Measurements from ENCODE around the gene NEDD4.
"Not testable (repeated sequence)": the region's sequence is repeated elsewhere in the genome, so short reads cannot be mapped to it uniquely, and the experiment has no call there.

The NEDD4 gene

DNA sequence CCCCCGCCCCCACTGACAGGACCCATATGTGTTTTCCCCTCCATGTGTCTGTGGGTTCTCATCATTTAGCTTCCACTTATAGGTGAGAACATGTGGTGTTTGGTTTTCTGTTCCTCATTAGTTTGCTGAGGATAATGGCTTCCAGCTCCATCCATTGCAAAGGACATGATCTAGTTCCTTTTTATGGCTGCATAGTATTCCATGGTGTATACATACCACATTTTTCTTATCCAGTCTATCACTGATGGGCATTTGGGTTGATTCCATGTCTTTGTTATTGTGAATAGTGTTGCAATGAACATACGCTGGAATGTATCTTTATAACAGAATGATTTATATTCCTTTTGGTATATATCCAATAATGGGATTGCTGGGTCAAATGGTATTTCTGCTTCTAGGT lies 171.7 kb downstream of the NEDD4 start:
- DNase-seq, result not testable (repeated sequence)

DNA sequence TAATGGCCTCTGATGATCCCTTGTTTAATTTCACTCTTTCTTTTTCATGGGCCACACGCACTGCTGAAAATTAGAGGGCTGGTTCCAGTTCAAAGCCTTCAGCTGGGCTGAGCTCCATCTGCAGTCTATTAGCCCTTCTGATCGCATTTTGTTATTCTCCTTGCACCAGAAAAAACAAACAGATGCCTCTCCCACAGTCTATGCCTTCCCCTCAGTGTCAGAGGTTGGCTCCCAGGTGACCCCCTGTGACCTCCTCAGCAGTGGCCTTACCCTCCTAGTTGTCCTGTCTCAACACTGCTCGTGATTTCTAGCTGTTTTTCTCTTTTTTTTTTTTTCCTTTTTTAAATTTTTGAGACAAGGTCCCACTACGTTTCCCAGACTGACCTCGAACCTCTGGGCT lies 173.4 kb downstream of the NEDD4 start:
- DNase-seq, result no peak

DNA sequence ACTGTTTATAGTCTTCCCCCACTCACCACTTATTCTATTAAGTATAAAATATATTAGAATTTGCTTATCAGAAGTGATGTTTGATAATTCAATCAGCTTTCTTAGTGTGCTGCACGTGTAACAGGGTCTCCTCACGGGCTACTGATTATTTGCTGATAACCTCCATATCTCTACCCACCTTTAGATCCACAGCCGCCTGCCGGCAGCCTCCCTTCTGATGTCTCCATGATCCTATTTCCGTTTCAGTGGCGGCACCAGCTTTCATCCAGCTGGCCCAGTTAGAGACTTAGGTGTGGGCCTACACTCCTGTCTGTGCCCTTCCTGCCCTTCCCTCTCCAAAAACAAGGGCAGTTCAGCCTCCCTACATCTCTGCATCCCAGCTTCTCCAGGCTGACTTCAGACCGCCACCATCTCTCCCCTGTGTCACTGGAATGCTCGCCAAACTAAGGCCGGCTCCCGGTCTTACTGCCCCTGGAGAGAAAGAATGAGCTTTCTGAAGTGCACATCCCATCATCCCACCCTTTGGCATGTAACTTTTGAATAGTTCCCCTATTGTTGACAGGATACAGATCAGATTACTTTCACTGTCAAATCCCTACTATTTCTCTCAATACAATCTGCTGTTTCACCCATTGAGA lies 173.9 kb downstream of the NEDD4 start:
- DNase-seq, result no peak

DNA sequence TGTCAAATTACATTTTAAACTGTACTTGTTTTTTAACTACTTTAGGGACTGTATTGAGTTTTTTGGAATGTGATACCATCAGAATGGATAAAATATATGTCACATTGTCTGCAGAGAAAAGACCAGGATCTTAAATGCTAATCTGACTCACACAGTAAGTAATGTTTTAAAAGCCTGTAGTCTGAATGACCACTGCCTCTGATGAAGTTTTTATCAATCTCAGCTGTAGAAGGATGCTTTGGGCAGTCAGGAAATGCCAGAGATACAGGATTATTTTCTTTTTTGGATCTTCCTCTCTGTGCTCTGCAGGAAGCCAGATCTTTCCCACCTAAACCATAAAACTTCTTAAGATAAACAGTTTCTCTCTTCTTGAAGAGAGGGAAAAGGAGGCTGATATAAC lies 177.4 kb downstream of the NEDD4 start:
- no peak for DNase-seq

DNA sequence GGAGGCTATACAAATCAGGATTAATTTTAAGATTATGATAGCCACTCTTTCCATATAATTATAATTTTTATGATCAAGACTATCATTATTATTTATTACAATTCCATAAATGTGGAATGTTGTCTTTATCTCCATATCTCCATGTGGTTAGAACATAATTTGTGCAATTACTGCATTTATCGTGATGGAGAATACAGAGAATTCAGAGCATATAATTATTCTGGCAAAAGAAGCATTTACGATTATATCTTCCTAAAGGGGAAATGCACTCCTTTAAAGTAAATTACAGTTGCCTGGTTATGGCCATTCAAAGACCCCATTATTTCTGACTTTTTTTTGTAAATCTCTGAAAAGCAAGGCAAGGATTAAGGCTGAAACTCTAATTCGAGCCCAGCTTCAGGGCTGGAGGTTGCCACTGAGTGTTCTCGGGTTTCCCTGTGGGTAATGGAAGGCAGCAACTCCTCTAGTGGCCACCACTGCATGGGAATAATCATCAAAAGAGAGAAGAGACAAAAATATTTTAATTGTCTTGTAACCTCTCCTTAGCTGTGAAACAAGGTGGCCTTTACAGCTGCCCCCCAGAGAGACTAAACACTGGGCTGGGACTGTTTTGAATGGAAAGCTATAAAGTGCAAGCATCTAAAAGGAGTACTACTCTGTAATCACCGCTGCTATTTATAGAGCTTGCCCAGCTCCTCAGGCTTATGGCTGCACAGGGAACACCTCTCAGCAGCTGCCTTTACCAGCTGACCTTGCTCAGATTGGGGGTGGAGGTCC lies 190.6 kb downstream of the NEDD4 start:
- no peak for DNase-seq

DNA sequence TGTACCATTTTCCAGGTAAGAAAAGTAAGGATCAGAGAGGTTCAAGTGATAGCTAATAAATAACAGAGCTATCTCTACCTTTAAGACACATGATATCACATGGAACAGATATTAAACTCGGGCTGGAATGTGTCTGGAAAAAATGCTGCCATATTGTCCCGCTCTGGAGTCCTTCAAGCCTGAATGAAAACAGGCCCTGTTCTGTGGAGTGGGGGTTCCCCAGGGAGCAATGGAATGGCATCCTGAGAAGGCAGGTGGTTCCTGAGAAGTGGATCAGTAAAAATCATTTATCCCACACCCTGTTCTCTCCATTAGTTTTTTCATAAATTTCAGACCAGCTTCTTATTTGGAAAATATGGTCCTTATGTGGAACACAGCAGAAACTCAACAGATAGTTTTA lies 193.2 kb downstream of the NEDD4 start:
- no peak for DNase-seq

DNA sequence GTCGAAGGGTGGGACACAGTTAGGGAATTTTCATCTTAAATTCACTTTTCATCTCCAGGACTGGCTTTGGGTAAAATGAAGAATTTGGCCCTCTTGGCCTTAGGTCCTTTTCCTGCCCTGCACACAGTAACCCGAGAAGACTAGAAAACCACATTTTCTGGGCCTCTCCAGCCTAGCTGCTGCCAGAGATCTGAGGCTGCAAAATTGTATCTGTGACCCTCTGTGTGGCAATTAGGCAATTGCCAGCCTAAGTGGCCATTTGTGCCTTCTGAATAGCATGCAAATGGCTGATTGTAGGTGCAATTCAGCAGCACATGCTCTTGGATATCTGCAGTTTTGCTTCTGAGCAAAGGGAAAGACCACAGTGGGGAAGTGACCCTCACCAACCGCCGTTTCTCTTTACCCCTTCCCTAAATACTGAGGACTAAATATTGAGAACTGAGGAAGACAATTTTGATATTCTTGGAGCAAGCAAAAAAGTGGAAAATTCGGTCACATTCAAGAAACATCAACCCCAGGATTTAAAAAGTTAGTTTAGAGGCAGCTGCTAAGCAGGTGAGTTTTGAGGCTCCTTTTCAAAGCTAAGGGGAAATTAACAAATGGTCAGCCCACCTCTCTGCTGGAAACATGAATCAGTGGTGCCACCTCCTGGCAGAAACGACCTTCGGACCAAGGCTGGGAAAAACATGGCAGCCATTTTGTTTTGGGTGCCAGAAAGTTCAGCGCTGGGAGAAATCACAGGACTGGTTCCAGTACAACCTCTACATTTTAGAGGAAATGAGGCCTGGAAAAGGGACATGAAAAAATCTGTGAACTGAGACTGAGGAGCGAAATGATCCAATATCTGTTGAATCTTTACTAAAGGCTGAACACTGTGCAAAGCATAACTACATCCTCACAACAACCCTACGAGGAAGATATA lies 193.9 kb downstream of the NEDD4 start:
- DNase-seq, result no peak

DNA sequence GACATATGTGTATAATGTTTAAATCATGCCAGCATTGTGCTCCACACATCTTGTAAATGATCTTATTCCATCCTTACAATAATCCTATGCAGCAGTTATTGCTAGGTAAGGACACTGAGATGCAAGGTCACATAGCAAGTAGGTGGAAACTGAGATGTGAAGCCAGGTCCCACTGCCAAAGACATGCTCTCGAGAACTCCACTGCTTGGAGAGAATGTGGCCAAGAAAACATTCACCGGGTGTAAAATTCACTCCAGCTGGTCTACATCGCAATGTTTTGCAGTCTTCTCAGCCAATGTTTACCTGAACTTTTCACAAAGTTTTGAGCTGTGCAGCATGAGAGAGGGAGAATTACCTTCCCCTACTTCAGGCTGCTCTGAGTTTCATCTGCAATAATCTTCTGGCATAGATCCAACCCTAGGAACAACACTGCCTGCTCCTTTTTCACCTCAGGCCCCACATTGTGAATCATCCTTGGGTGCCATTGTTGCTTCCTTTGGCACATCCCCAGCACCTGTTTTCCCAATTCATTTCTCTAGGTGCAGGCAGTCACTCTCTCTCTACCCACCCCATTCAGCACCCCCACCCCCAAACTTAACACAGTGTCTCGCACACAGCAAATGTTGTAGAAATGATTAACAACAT lies 197.0 kb downstream of the NEDD4 start:
- DNase-seq, result no peak

DNA sequence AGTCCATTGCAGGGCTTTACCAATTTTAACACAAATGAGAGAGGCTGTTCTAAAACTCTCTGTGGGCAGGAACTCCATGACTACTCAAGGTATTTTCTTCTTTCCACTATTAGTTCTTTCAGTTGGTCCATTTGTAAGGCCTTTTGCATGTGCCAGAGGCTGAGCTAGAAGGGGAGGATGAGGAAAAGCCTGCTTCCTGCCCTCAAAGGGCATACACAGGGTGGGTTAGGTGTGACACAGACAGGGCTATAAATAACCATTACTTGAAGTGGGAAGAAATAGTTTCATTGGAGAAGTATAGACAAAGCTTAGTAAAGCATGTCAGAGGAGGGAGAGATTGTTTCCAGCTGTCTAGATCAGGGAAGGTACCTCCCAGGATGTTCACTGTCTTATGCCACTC lies 198.4 kb downstream of the NEDD4 start:
- no peak for DNase-seq

DNA sequence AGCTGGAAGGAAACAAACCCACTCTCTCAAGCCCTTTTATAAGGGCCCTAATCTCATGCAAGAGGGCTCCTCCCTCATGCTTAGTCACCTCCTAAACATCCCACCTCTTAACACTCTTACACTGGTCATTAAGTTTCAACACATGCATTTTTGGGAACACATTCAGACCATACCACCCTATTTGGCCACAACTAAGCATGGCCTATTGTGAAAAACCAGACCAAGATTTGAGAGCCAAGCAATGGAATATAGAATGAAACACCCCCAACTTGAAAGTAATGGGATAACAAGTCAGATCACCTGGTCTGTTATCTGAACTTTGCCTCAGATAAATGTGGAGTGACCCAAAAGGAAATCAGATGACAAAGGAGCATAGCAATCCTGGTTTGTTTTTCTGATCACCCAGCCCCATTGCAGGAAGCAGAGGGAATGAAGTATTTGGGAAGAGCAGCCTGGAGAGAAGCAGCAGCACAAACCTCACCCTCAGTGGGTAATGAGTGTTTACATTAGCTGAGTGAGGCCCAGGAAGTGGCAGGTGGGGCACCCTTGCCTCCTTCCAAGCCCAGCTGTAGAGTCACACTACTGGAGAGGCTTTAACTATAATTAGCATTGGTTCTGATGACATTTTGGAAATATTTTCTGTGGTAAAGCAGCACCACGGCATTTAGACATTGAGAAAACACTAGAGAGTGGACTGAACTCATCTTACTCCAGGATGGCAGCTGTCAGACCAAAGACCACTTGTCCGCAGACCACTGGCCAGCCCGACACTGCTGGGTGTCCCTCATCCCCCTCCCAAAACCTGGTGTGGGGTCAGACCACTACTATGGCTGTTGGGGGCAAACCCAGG lies 201.6 kb downstream of the NEDD4 start:
- no peak for DNase-seq

DNA sequence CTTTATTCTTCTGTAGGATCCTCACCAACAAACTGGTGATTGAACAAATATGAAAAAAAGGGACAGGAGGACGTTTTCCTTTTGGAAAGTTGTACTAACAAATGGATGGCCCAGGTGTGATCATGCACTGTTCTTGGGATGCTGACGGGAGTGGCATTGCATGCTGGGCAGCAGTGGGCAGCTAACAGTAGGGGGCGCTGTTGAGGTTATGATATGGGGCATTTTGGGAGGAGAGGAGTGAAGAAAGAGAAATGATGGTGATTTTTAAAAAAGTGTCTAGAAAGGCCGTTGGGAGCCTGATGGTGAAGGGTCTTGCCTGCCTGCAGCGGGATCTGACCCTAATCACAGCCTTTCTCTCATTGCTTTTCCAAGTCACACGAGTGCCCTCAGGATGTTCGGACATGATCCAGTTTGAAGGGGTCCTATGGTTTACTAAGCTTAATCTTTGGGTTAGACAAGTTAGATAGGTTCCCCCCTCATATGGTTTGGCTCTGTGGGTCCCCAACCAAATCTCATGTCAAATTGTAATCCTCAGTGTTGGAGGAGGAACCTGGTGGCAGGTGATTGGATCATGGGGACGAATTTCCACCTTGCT lies 204.2 kb downstream of the NEDD4 start:
- DNase-seq, result no peak

DNA sequence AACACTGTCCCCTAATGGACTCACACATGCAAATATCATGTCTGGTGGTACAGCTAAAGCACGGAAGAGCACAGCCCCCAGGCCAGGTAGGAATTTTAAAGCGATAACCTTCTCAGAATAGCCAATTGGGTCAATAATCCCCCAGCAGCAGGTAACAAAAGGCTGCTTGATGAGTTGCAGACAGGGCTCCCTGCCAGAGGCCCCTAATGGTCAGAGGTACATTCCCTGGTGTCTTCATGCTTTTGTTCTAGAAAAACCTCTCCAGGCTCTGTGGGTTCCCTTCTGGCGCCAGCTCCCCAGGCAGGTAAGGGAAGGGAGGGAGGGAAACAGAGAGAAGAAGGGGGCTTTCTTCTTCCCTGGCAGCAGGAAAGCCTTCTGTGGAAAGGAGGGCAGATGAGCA lies 207.1 kb downstream of the NEDD4 start:
- no peak for DNase-seq

DNA sequence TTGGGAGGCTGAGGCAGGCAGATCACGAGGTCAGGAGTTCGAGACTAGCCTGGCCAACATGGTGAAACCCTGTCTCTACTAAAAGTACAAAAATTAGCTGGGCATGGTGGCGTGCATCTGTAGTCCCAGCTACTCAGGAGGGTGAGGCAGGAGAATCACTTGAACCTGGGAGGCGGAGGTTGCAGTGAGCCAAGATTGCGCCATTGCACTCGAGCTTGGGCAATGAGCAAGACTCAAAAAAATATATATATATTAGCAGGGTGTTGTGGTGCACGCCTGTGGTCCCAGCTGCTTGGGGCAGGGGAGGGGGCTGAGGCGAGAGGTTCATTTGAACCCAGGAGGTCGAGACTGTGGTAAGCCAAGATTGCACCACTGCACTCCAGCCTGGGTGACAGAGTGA lies 207.8 kb downstream of the NEDD4 start:
- not testable (repeated sequence) for DNase-seq

DNA sequence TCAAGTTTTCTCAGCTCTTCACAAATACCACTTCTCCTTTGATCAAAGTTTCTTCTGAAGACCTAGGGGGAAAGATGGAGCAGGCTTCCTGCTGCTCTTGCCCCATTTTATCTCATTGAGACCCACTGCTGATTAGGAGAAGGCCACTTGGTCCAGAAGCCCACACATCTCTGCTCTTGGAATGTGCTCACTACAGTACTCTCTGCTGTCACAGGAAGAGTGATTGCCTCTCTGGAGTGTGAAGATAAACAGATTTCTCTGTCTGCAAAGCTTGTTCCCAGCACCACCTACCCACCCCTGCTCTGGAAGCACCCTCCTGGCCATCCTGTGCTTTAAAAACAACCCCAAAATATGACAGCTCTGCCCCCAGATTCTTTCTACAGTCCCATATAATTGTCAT lies 209.1 kb downstream of the NEDD4 start:
- DNase-seq, result no peak

DNA sequence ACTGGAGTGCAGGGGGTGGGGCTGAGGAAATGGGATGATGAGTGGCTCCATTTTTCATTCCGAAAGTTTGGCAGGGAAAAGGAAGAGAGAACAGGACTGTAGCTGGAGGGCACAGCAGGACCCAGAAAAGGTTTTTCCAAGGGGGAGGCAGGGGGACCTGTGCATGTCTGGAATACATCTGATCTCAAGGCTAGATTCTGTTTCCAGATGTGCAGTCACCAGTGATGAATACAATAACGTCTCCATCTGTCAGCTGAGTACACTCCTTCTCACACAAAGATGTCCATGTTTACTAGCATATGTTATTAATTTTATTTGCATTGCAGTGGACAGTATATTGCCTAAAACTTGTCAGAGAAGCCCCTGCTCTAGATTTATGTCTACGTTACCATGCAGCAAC lies 210.5 kb downstream of the NEDD4 start:
- DNase-seq, result no peak

DNA sequence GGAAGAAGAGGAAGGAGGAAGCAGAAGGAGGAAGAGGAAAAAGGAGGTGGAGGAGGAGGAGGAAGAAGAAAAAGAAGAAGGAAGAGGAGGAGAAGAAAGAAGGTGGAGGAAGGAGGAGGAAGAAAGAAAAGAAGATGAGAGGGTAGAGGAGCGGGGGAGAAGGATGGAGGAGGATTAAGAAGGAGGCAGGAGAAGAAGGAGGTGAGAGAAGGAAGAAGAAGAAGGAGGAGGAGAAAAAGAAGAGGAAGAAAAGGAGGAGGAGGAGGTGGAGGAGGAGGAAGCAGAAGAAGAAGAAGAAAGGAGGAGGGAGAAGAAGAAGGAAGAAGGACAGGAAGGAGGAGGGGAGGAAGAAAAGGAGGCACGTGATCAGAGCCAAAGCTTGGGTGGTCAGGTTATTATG lies 213.1 kb downstream of the NEDD4 start:
- no peak for DNase-seq

DNA sequence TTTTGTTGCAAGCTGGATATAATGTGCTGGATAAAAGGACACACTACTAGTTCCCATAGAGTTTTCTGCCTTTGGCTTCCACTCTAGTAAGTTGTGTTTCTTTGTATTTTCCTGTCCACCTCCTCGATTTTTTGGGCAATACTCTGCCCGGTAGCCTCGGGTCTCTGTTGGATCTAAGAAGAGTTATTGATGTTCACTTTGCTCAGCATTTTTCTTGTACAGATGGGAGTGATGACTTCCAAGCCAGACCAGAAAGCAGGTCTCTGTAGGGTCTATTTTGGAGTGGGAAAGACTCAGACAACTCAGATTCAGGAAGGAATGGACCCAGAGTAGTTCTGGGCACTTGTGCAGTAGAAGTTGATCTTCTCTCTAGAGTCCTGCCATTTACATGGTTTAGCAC lies 214.5 kb downstream of the NEDD4 start:
- DNase-seq, result no peak
